PC-9 (cell line): ENCODE data around the gene SMC2.

Experiments used
- EZH2 ChIP-seq: fragments of 200-600 bp; sonication (generic); IDR thresholded peaks from 2 replicates; pipeline ENCODE4 v1.8.0; 2017; ENCODE audit warnings: antibody characterized with exemption, low read depth
- TF ChIP-seq, protein P1 (sequence below): fragments of 200-600 bp; sonication (generic); conservative IDR thresholded peaks from 2 replicates; pipeline ENCODE4 v1.6.1; 2017; ENCODE audit warnings: mixed run types, antibody characterized with exemption, mild to moderate bottlenecking, moderate library complexity

DNA sequence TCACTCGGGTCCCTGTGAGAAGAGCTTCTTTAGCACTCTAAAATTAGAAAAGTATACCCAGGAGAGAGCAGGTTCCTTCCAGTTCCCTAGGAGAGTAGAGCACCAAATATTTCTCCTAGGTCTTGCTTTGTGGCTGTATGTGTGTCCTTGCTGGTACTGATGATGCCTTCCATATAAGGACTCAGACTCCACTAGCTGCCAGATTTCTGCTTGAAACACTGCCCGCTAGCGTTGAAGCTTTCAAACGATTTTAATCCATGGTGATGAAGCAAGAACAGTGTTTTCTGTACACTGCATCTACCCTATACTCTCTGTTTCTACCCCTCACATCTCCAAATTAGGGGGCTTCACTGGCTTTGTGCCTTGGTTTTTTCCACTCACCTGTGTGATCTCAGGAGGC lies 2.4 kb upstream of the SMC2 start:
- TF ChIP-seq, protein P1, sequence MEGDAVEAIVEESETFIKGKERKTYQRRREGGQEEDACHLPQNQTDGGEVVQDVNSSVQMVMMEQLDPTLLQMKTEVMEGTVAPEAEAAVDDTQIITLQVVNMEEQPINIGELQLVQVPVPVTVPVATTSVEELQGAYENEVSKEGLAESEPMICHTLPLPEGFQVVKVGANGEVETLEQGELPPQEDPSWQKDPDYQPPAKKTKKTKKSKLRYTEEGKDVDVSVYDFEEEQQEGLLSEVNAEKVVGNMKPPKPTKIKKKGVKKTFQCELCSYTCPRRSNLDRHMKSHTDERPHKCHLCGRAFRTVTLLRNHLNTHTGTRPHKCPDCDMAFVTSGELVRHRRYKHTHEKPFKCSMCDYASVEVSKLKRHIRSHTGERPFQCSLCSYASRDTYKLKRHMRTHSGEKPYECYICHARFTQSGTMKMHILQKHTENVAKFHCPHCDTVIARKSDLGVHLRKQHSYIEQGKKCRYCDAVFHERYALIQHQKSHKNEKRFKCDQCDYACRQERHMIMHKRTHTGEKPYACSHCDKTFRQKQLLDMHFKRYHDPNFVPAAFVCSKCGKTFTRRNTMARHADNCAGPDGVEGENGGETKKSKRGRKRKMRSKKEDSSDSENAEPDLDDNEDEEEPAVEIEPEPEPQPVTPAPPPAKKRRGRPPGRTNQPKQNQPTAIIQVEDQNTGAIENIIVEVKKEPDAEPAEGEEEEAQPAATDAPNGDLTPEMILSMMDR, result no peak
- no peak for TF ChIP-seq EZH2
